HT-29 (cell line): ENCODE measurements around the gene RNF34. TPM values are rescaled to one million over a fixed set of nuclear protein-coding genes. Genes with fewer than 3 reads are reported as not detected.
A peak's percentile ranks its signal among the peaks of the same experiment; 100 is the strongest.

ENCODE experiments used
- DNase-seq: peaks from one replicate; pipeline ENCODE4 v3.0.0-alpha.2; 2015; ENCODE audit warnings: low spot score
- total RNA-seq: library from RNA; depleted of rRNA; stranded (reverse); fragments of >200 nt; shearing (Covaris generic); gene quantifications from 2 replicates; pipeline ENCODE4 v1.2.3, GENCODE V29; 2014; rRNA removed

RNF34 gene
- total RNA-seq, 1 experiment from 2014 or later: 97.2 TPM

- peak; percentile 87 for DNase-seq
Measured at GRCh38 chr12:121466794-121467637, 67.1 kb downstream of the RNF34 start.

- DNase-seq: peak; percentile 27
Measured at GRCh38 chr12:121467638-121468498, 68.0 kb downstream of the RNF34 start.

- DNase-seq: no peak
Measured at GRCh38 chr12:121468499-121468801, 68.5 kb downstream of the RNF34 start.

GRCh38 chr12:121470751-121471150 is 70.8 kb downstream of the RNF34 start:
- no peak for DNase-seq

GRCh38 chr12:121472150-121472905 is 72.4 kb downstream of the RNF34 start:
- DNase-seq: no peak

Other genes with a start within 250 kb of the RNF34 start
- 11.2 and 15.5 TPM in 2 replicates for gene P2RX4, start 190.0 kb upstream of the RNF34 start, total RNA-seq
- gene CAMKK2, start 103.4 kb upstream of the RNF34 start, total RNA-seq: 20.1 and 21.5 TPM in 2 replicates
- gene ANAPC5, start 47.7 kb upstream of the RNF34 start, total RNA-seq: 108 and 117 TPM in 2 replicates
- gene KDM2B, start 180.9 kb downstream of the RNF34 start, total RNA-seq: 29.6 and 38.4 TPM in 2 replicates
- 16.9 and 19.9 TPM in 2 replicates for gene ORAI1, start 226.4 kb downstream of the RNF34 start, total RNA-seq